Right lobe of liver (tissue), 6 donors: Measurements from ENCODE around the gene COPA. TPM values are rescaled to one million over a fixed set of nuclear protein-coding genes. Genes with fewer than 3 reads are reported as not detected.

ENCODE experiments used
- ATAC-seq, 4 donors: fragments of 200-7000 bp; cut with Tn5 transposase; one replicate each; pipeline ENCODE4 v1.9.1; 2020; ENCODE audit warnings: mild to moderate bottlenecking in 4 of 4, moderate library complexity in 4 of 4
- DNase-seq, 3 donors: peaks; one replicate each; pipeline ENCODE4 v3.0.0-alpha.2; 2020
- H3K27ac ChIP-seq, 3 donors: fragments of 200-600 bp; one replicate each; pipeline ENCODE4 v1.8.0; 2022
- H3K27me3 ChIP-seq, 2 donors: fragments of 200-600 bp; one replicate each; pipeline ENCODE4 v1.8.0; 2022
- H3K36me3 ChIP-seq, 4 donors: fragments of 200-600 bp; sonication (generic) in 1 of 4; one replicate each; pipeline versions ENCODE4 v1.5.1 to v1.8.0; 2017 to 2022; ENCODE audit warnings: control low read depth in 1 of 4
- H3K4me1 ChIP-seq, 4 donors: fragments of 200-600 bp; sonication (generic) in 1 of 4; one replicate each; pipeline versions ENCODE4 v1.5.1 to v1.8.0; 2017 to 2022; ENCODE audit warnings: control low read depth in 1 of 4
- H3K4me3 ChIP-seq, 3 donors: fragments of 200-600 bp; one replicate each; pipeline ENCODE4 v1.8.0; 2022
- H3K9me3 ChIP-seq, 4 donors: fragments of 200-600 bp; sonication (generic) in 1 of 4; one replicate each; pipeline versions ENCODE4 v1.5.1 to v1.8.0; 2017 to 2022; ENCODE audit warnings: control low read depth in 1 of 4
- POLR2A ChIP-seq: fragments of 450-650 bp; IDR thresholded peaks from one replicate; pipeline ENCODE4 v1.6.1; 2017; ENCODE audit warnings: antibody characterized with exemption, mild to moderate bottlenecking
- WGBS: methylation state at CpG from one replicate; pipeline ENCODE4 v1.1.6; 2018; ENCODE audit warnings: low coverage, low lambda C conversion rate; ENCODE audit not compliant: insufficient coverage; ENCODE audit errors: missing lambda C conversion rate; 5-methylcytosine and 5-hydroxymethylcytosine counted together
- intact Hi-C, 2 donors: fragments of 100-400 bp; cut with DNase I; formaldehyde crosslinking; loops; one replicate each; pipeline versions ENCODE4 v1.11.2 to v1.14.1; 2022
- total RNA-seq, 6 experiments: library from RNA; depleted of rRNA in 2 of 6; stranded (reverse); fragments of >200 nt in 2 of 6; fragmentation: NEBNext Ultra II Directional in 3 of 6; extraction: Animal tissue kit (Norgen Biotek cat#: 25700) in 3 of 6; gene quantifications; one replicate each; pipeline versions ENCODE4 v1.1.0 to v1.2.4, GENCODE V29; 2016 to 2023
- TF ChIP-seq, protein P1 (sequence below), 4 donors: fragments of 200-600 bp in 3 of 4; fragments of 450-650 bp in 1 of 4; IDR thresholded peaks; one replicate each; pipeline versions ENCODE4 v1.5.1 to v1.8.0; 2016 to 2022; ENCODE audit warnings: antibody characterized with exemption in 4 of 4, mild to moderate bottlenecking in 2 of 4
- donor health status: DM: no; HTN: yes; CAD: no.
- donor health status: DM: no; HTN: no; CAD: no.
- donor health status: DM: no; HTN: no; CAD: no.
- donor health status: DM: no; HTN: yes; CAD: no.
- donor health status: DM: no; HTN: yes; CAD: no.

COPA gene
- total RNA-seq, 6 experiments from 2014 or later, result 75.5 to 109 (median 103) TPM

DNA sequence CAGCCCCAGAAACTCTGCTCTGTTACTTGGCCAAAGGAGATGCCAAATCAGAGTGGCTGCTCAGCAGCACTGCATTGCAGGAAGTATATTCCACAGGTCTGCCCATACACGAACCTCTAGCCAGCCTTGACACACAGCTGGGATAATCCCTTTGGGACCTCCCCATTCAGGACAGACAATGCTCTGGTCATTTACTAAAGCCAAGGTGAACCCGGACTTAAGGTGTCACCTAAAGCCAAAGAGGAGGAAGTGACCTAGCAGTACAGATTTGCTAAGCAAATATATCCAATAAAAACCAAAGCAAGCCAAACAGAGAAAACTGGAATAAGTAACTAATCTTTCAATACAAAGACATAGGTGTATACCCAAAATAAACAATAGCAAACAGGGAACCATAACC, 27.7 kb downstream of the COPA start:
- Histone ChIP-seq H3K27me3 (no peaks in the 10 kb centered on the region), H3K36me3 (peaks cover 28 to 91% (median 52%) of the 10 kb centered on the region in 4 donors), H3K4me1 (no peaks in the 10 kb centered on the region), H3K4me3 (no peak overlapping the region), H3K27ac (no peak overlapping the region), H3K9me3 (no peaks in the 10 kb centered on the region)
- DNase-seq (no peak), ATAC-seq (no peak)
- intact Hi-C loops, result no loop called here
- no CpG with 5 or more reads among the region's 2 CpGs for WGBS
- TF ChIP-seq POLR2A, result no peak
- TF ChIP-seq, protein P1, sequence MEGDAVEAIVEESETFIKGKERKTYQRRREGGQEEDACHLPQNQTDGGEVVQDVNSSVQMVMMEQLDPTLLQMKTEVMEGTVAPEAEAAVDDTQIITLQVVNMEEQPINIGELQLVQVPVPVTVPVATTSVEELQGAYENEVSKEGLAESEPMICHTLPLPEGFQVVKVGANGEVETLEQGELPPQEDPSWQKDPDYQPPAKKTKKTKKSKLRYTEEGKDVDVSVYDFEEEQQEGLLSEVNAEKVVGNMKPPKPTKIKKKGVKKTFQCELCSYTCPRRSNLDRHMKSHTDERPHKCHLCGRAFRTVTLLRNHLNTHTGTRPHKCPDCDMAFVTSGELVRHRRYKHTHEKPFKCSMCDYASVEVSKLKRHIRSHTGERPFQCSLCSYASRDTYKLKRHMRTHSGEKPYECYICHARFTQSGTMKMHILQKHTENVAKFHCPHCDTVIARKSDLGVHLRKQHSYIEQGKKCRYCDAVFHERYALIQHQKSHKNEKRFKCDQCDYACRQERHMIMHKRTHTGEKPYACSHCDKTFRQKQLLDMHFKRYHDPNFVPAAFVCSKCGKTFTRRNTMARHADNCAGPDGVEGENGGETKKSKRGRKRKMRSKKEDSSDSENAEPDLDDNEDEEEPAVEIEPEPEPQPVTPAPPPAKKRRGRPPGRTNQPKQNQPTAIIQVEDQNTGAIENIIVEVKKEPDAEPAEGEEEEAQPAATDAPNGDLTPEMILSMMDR (IDR thresholded peaks at IDR 0.05), result no peak

DNA sequence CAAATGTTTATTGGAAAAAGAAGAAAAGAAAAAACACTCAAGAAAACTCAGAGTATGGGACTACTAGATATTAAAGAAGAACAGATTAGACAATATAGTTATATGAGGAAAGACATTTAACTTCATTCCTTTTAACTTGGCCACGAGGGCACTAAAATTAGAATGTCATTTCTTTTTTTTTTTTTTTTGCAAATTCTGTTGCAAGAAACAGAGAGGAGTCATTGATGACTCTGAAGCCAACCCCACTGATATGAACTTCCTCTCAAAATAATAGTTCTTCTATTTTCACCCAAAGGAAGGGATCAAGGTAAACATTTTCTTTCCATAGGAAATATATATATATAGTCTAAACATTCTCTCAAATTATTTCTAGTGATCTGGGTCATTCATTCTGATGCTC, 33.5 kb downstream of the COPA start:
- Histone ChIP-seq H3K9me3 (no peaks in the 10 kb centered on the region), H3K27me3 (no peaks in the 10 kb centered on the region), H3K27ac (no peak overlapping the region), H3K4me1 (no peaks in the 10 kb centered on the region), H3K4me3 (no peak overlapping the region), H3K36me3 (peaks cover 37 to 100% (median 72%) of the 10 kb centered on the region in 4 donors)
- ATAC-seq (no peak), DNase-seq (no peak)
- WGBS, result 47% methylated on average over 1 of the region's 1 CpG
- intact Hi-C loops, result no loop called here
- TF ChIP-seq, protein P1 (IDR thresholded peaks at IDR 0.05), result no peak
- TF ChIP-seq POLR2A, result no peak

DNA sequence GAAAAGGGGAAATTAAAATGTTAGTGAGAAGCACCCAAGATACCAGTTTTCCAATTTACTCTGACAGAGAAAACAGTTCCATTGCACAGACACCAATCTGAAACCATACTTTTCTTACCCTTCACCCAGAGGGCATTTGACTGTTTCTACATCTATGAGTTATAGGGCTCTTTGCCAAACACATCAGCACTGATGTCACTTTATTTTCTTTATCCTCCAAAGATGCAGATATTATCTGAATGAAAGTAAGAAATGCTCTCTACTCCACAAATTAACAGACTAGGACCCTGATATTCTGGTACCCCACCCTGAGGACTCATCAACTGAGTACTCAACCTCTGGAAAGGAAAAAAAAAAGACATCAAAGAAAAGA, 33.9 kb downstream of the COPA start:
- H3K36me3 ChIP-seq, result peaks cover 37 to 100% (median 69%) of the 10 kb centered on the region in 4 donors
- no peak overlapping the region for H3K27ac ChIP-seq
- H3K9me3 ChIP-seq, result no peaks in the 10 kb centered on the region
- ATAC-seq, result no peak
- H3K4me3 ChIP-seq, result no peak overlapping the region
- no peak for TF ChIP-seq POLR2A
- TF ChIP-seq, protein P1 (IDR thresholded peaks at IDR 0.05), result no peak
- DNase-seq, result no peak
- H3K4me1 ChIP-seq, result no peaks in the 10 kb centered on the region
- H3K27me3 ChIP-seq, result no peaks in the 10 kb centered on the region
- intact Hi-C loops, result no loop called here

DNA sequence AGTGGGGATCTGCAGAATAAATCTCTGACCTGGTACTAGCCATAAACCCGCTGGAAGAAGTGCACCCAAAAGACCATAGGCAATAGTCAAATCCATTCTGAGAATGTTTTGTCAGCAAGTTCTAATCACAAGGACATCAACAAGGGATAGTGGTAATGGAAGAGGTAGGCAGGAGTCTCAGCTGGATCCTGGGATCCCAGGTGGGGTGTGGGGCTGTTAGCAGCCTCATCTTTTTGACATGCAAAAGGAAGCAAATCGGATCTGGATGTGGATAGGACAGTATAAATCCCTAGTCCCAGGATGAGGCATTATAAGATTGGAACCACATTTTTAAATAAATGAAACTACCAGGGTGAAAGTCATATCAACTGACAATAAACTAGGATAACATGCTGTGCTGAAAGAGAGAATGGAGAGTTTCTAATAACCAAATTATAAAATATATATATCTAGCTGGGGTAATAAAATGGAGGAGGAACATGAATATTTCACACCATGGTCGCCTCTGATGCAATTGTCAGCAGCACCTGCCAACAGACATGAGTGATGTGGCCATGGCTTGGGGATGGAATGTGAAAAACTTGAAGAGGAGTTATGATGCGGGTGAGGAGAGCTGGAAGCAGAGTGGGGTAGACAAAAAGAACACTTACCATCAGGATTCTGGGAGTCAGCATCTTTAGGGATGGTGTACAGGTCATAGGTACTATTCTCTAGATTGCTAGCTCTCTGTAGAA, 34.4 kb downstream of the COPA start:
- no peak overlapping the region for H3K27ac ChIP-seq
- intact Hi-C loops, result no loop called here
- no peaks in the 10 kb centered on the region for H3K27me3 ChIP-seq
- no peak overlapping the region for H3K4me3 ChIP-seq
- no peaks in the 10 kb centered on the region for H3K9me3 ChIP-seq
- peaks cover 37 to 100% (median 66%) of the 10 kb centered on the region in 4 donors for H3K36me3 ChIP-seq
- ATAC-seq, result no peak
- H3K4me1 ChIP-seq, result no peaks in the 10 kb centered on the region
- TF ChIP-seq, protein P1 (IDR thresholded peaks at IDR 0.05), result no peak
- no peak for TF ChIP-seq POLR2A
- DNase-seq, result no peak
- 84% methylated on average over 4 of the region's 4 CpGs for WGBS
